Kidney glomerular epithelial cell (primary cell): ENCODE measurements around the gene GOLGA6L7.
"Not testable (repeated sequence)": the region's sequence is repeated elsewhere in the genome, so short reads cannot be mapped to it uniquely, and the experiment has no call there.

Source experiments
- DNase-seq: peaks from one replicate; lab custom pipeline; 2025; lab: John Stamatoyannopoulos, UW

Gene GOLGA6L7

DNA sequence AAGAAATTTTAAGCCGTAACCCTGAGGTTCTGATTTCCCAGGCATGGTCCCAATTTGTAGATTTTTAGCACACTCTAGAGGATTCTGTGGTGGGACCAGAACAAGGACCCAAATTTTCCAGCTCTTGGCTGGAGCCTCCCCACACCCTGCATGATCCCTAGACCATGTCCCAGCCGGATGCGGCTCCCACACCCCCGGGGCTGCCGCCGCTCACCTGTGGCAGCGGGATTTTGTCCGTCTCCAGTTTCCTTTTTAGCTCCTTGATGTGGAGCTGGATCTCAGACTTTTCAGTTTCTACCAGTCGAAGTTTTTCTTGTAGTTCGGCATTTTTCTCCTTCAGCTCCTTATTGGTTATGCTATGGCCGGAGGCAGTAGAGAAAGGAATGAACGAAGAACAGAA, 4.9 kb downstream of the GOLGA6L7 start:
- not testable (repeated sequence) for DNase-seq

DNA sequence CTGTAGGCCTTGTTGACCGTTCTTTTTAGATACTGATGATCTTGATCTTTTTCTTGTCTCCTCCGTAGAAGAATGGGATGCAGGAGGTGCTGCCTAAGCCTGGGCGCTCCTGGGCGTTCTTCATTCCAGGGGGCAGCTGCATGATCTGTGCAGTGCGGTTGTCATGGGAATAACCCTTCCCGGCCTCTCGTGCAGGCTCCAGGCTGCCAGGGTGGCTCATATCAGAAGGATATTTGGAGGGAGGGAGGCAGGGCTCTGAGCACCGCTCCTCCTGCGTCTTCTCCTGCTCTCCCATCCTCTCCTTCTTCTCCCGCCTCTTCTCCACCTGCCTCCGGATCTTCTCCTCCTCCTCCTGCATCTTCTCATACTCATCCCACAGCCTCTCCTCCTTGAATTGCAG, 6.2 kb downstream of the GOLGA6L7 start:
- DNase-seq = not testable (repeated sequence)

DNA sequence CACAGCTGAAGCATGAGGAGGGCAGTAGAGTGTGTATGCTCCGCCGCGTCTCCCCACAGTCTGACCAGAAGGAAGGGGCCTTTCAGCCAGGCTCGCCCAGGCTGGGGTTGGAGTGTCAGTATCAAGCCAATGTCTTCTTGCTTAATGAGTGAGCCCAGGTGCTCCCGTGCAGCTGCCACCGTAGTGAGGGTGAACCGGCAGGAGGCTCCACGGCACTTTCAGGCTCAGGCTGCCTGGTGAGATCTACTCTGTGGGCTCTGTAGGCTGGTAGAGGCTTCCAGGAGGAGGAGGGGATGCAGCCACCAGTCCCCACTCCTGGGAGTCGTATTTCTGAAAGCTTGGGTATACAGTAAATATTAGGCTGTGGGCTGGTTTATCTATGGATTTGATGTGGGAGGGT, 8.2 kb downstream of the GOLGA6L7 start:
- not testable (repeated sequence) for DNase-seq

DNA sequence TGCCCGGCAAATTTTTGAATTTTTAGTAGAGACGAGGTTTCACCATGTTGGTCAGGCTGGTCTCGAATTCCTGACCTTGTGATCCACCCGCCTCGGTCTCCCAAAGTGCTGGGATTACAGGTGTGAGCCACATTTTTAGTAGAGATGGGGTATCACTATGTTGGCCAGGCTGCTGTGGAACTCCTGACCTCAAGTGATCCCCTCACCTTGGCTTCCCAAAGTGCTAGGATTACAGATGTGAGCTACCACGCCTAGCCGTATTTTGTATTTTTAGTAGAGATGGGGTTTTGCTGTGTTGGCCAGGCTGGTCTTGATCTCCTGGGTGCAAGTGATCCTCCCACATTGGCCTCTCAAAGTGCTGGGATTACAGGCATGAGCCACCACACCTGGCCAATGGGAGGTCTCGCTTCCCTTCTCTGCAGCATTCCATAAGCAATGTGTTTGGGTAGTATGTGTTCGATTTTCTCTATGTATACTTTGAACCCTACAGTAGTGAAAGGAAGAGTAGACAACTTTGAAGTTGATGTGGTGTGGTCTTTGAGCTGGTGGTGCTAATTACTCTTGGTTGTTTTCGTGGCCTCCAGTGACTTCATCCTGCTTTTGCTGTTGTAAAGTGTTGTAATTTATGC, 13.4 kb downstream of the GOLGA6L7 start:
- not testable (repeated sequence) for DNase-seq

DNA sequence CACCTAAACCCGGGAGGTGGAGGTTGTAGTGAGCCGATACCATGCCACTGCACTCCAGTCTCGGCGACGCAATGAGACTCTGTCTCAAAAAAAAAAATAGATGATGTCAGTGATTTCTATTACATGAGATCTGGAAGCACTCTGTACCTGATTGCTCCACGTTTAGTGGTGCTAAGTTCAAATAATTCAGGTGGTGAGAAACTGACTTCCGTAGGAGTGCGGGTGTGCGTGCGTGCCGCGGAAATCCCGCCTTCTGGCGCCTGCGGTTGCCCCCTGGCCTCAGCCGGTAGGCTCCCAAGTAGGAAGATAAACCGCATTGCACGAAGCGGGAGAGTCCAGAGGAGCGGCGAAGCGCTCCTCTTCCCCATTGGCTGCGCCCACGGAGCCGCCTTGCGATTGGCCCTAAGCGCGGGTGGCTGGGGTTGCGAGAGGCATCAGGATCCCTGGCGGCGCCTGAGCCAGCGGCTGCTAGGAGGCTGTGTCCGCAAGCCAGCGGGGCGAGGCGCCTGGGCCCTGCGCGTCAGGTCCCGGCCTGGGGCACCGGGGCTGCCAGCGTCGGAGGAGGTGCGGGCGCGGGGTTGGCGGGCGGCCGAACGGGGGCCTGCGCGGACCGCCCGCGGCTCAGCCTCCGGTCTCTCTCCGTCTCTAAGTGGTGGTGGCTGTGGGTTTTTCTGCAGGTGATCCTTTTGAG, 16.4 kb downstream of the GOLGA6L7 start:
- peak; percentile 70 for DNase-seq

DNA sequence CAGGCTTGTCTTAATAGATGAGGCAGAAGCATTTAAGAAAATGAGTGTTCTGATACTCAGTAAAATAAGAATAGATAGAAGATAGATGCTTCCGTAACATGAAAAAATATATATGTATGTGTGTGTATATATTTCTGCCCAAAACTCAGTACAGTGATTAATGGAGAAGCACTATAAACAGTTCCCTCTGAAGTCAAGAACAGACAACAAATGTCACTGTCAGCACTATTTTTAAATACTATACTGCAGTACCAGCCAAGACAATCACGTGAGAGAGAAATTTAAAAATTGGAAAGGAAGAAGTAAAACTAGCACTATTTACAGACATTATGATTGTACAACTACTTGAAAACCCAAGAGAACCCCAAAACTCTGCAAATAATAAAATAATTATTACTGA, 27.0 kb downstream of the GOLGA6L7 start:
- DNase-seq = not testable (repeated sequence)

DNA sequence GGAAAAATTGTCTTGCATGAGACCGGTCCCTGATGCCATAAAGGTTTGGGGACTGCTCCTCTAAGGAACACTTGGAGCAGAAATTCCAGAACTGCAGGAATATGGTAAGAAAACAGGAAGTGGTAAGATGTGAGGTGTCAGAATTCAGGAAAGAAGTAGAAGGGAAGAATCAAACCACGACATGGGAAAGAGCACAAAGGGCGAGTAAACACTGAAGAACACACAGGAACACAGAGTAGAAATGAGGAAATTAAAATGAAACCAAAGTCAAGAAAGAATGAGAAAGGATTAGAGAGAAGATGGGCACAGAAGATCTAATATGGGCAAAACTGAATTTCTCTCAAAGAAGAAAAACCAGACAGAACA, 28.5 kb downstream of the GOLGA6L7 start:
- DNase-seq = not testable (repeated sequence)

DNA sequence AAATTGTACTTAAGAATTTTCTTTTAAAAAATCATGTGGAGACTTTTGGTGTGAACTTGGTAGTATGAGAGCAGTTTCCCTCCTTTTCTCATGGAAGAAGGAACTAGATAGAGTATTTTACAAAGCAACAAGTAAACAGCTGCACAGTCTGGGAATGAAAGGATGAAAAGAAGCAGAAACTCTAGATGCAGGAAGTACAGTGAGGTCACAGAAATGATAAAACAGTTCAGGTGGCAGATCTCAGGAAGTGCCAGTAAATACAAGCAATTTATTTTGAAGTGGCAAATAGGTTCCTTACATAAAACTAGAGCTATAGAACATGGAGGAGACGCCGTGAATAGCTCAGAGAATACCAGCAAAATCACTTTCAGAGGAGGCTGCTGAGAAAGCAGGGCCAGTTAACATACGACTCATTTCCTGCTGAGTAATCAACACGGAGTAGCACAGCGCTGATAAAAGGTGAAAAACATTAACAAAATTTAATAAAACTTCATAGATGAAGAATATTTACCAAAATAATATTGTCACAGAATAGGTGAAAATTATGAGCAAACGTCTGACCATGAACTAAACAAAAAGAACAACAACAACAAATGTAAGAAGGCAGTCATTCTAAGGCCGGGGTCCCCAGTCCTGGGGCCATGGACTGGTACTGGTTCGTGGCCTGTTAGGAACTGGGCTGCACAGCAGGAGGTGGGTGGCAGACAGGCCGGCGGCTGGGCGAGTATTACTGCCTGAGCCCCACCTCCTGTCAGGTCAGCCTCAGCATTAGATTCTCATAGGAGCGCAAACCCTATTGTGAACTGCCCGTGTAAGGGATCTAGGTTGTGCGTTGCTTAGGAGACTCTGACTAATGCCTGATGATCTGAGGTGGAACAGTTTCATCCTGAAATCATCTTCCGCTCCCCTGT, 29.2 kb downstream of the GOLGA6L7 start:
- peak; percentile 26 for DNase-seq

DNA sequence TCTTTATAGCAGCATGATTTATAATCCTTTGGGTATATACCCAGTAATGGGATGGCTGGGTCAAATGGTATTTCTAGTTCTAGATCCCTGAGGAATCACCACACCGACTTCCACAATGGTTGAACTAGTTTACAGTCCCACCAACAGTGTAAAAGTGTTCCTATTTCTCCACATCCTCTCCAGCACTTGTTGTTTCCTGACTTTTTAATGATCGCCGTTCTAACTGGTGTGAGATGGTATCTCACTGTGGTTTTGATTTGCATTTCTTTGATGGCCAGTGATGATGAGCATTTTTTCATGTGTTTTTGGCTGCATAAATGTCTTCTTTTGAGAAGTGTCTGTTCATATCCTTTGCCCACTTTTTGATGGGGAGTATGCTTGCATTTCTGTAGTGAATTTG, 30.3 kb downstream of the GOLGA6L7 start:
- not testable (repeated sequence) for DNase-seq

DNA sequence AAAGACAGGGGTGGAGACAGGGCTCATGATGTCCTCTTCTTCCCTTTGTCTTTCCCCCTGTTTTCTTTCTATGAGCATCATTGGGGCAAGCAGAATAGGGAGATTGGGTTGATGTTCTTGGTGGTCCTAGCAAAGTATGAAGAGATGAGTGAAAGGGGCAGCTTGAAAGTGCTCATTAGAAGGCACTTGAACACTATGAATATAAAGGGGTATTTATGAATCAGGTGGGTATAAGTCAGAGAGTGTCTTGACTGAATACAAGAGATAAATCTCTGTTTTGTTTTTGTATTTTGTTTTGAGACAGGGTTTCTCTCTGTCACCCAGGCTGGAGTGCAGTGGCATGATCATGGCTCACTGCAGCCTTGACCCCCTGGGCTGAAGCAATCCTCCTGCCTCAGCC, 34.4 kb downstream of the GOLGA6L7 start:
- not testable (repeated sequence) for DNase-seq

DNA sequence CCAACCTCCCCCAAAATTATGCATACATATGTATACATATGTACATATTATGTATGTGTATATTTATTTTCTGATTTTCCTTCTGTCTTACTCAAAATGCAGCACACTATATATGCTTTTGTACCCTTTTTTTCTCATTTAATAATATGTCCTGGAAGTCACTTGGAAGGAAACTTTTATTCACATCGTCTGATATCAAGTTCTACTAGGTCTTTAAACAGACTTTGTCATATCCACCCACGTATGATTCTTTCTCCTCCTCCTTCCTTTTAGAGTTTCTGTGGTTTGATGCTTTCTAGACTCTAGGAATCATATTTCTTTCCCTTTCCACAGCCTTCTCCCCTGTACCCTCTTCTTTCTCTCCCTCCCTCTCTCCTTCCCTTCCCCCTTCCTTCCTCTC, 35.1 kb downstream of the GOLGA6L7 start:
- DNase-seq = not testable (repeated sequence)

DNA sequence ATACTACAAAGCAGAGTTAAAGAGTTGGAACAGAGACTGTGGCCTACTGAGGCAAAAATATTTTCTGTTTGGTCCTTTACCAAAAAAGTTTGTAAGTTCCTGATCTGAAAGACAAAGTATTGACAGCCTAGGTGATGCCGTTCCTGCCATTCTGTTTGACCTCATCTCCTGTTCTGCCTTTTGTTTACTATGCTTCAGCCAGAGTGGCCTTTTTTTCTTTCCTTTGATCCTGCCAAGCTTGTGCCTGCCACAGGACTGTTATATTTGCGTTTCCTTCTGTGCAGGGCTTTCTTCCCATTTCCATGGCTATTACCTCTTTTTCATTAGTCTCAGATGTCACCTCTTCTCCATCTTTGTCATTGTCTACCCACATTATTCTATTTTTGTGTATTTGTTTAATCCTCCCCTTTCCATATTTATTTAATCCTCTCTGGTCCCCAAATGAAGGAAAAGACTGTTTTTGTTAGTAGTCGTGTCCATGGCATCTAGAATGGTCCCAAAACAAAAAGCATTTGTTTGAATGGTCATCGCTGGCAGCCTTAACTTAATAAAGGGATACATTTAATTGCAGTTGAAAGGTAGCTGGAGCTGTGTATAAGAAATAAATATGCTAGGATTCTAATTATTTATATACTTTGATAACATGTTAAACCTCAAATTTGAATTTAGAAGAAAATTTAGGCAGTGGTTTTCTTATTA, 36.4 kb downstream of the GOLGA6L7 start:
- not testable (repeated sequence) for DNase-seq

DNA sequence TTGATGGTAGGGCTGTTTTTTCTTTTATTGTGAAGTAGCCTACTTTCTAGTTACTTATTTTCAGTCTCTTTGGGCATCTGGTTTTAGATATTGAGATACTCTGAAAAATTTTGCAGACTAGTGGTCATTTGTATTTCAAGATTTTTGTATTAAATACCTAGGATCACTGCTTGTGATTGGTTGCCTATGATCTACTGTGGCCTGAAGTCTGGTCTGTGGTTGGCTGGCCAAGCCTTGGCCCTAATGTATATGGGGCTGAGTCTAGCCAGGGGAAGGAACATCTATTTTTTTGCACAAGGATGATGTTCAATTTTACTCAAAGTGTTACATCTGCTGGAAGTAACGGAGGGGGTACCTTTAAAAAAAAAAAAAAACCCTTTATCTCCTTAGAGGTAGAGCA, 38.0 kb downstream of the GOLGA6L7 start:
- not testable (repeated sequence) for DNase-seq

DNA sequence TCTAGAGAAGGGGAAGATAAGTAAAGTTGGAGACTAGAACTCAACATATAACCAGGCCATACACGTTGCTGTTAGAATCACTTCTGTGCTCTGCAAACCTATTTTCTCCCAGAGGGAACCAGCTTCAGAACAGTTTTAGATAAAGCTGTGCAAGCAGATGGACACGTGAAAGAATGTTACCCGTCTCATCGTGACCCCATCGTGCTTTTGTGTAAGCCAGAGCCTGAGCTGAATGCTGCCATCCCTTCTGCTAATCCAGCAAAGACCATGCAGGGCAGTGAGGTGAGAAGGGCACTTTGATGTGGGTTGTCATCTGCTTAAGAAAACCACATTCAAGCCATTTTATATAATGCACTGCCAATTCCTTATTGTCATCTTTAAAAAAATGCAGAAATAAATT, 40.3 kb downstream of the GOLGA6L7 start:
- not testable (repeated sequence) for DNase-seq

DNA sequence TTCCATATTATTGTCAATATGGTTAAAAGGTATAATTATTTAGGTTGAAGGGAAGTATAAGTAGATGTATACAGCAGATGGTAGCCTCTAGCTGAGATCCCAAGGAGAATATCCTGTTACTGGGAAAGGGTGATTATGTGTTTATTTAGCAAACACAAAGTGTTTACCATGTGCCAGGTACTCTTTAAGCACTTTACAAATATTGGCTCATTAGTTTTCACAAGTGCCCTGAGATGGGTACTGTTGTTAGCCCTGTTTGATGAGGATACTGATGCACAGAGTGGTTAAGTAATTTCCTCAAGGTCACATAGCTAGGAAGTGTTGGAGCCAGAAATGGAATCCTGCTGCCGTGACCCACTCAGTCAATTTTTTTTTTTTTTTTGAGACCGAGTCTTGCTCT, 48.1 kb downstream of the GOLGA6L7 start:
- DNase-seq = not testable (repeated sequence)

DNA sequence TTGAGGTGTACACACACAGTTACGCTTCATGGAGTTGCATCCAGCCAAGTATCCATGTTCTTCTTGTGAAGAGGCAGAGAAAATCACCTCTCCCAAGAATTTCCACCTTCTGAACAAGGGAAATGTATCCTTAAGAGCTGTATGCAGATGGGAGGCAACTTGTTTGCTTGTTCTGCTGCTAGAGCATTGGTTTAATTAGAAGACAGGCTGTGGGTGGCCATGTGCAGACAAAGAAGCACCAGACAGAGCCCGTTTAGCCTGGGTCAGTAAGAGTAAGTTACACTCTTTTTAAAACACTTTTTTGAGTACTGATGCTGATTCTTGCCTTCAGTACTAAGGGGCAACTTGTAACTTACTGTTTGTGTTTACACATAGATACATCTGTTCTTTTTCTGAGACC, 50.2 kb downstream of the GOLGA6L7 start:
- DNase-seq = not testable (repeated sequence)

DNA sequence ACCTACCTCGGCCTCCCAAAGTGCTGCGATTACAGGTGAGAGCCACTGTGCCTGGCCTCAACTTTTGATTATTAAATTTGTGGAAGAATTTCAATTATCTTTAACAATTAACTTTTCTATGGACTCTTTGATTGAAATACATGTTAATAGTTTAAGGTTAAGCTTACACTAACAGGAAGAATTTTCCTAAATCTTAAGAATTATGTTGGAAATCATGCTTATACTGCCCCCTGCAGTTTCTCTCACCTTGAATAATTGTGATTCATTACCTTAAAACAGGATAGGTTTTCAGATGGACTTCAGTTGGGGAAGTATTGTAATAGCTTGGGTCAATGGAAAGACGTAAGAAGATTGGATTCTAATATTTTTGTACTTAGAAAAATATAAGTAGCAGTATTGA, 54.2 kb downstream of the GOLGA6L7 start:
- not testable (repeated sequence) for DNase-seq
